Esophagus muscularis mucosa (tissue), 4 donors: ENCODE data around the gene KLHDC4. TPM values are rescaled to one million over a fixed set of nuclear protein-coding genes. Genes with fewer than 3 reads are reported as not detected.
A peak's percentile ranks its signal among the peaks of the same experiment; 100 is the strongest.

ENCODE experiments used
- DNase-seq: peaks from one replicate; pipeline ENCODE4 v3.0.0-alpha.2; 2017; ENCODE audit errors: extremely low spot score
- H3K27ac ChIP-seq, 4 donors: fragments of 200-600 bp; sonication (generic); replicated peaks in 1 of 4; 1 replicate in 3 of 4; 2 replicates in 1 of 4; pipeline ENCODE4 v1.5.1; 2016 to 2019; ENCODE audit warnings: mild to moderate bottlenecking in 1 of 4
- H3K27me3 ChIP-seq, 4 donors: fragments of 200-600 bp; sonication (generic); one replicate each; pipeline versions ENCODE4 v1.5.1 to v1.6.0; 2016 to 2019
- H3K36me3 ChIP-seq, 4 donors: fragments of 200-600 bp; sonication (generic); one replicate each; pipeline ENCODE4 v1.5.1; 2016 to 2019
- H3K4me1 ChIP-seq, 4 donors: fragments of 200-600 bp; sonication (generic); one replicate each; pipeline ENCODE4 v1.5.1; 2016 to 2019
- H3K4me3 ChIP-seq, 4 donors: fragments of 200-600 bp; sonication (generic); 1 replicate in 2 of 4; 2 replicates in 2 of 4; pipeline ENCODE4 v1.5.1; 2016 to 2019; ENCODE audit warnings: mild to moderate bottlenecking in 4 of 4, moderate library complexity in 1 of 4
- H3K9me3 ChIP-seq, 4 donors: fragments of 200-600 bp; sonication (generic); 1 replicate in 3 of 4; 2 replicates in 1 of 4; pipeline ENCODE4 v1.5.1; 2016 to 2019
- CTCF ChIP-seq, 3 experiments: fragments of 200-600 bp in 2 of 3; fragments of 450-650 bp in 1 of 3; sonication (generic) in 2 of 3; IDR thresholded peaks; one replicate each; pipeline ENCODE4 v1.5.1; 2017 to 2019; ENCODE audit warnings: antibody characterized with exemption in 3 of 3, mild to moderate bottlenecking in 2 of 3, moderate library complexity in 1 of 3
- EP300 ChIP-seq: sonication (generic); formaldehyde crosslinking; IDR thresholded peaks from one replicate; pipeline ENCODE4 v1.6.1; 2017; ENCODE audit warnings: antibody characterized with exemption
- POLR2A ChIP-seq: fragments of 450-650 bp; IDR thresholded peaks from one replicate; pipeline ENCODE4 v1.6.1; 2017; ENCODE audit warnings: antibody characterized with exemption, moderate library complexity, mild to moderate bottlenecking, low read depth
- POLR2AphosphoS5 ChIP-seq, 2 donors: sonication (generic); formaldehyde crosslinking; IDR thresholded peaks; one replicate each; pipeline ENCODE4 v1.6.1; 2017; ENCODE audit warnings: antibody characterized with exemption in 2 of 2
- WGBS: methylation state at CpG from one replicate; pipeline ENCODE4 v1.1.5; 2018; 5-methylcytosine and 5-hydroxymethylcytosine counted together
- intact Hi-C: fragments of 100-400 bp; cut with DNase I; formaldehyde crosslinking; loops from one replicate; pipeline ENCODE4 v1.15.1; 2023
- total RNA-seq, 4 donors: library from RNA; depleted of rRNA; stranded (reverse); fragments of >200 nt; gene quantifications; one replicate each; pipeline versions ENCODE4 v1.1.0 to v1.2.1, GENCODE V29; 2016

KLHDC4 gene
- total RNA-seq, 4 donors from 2014 or later = 22.2 to 41.5 (median 31.4) TPM

GRCh38 chr16:87703071-87703470 lies 62.7 kb downstream of the KLHDC4 start:
- DNase-seq = no peak
- intact Hi-C loops = no loop called here
- Histone ChIP-seq H3K36me3 (peaks cover 8 to 81% (median 54%) of the 10 kb centered on the region in 4 donors), H3K4me1 (peaks cover 0 to 12% (median 8%) of the 10 kb centered on the region in 4 donors), H3K27ac (no peak overlapping the region), H3K27me3 (no peaks in the 10 kb centered on the region), H3K4me3 (no peak overlapping the region), H3K9me3 (no peaks in the 10 kb centered on the region)
- no peak for TF ChIP-seq EP300
- no peak for TF ChIP-seq CTCF (IDR thresholded peaks at IDR 0.05)
- no peak for TF ChIP-seq POLR2AphosphoS5 (IDR thresholded peaks at IDR 0.05)
- no peak for TF ChIP-seq POLR2A
- WGBS = 90% methylated on average over 19 of the region's 26 CpGs

- H3K27me3 ChIP-seq = no peaks in the 10 kb centered on the region
Observed at GRCh38 chr16:87702325-87702811, 63.4 kb downstream of the KLHDC4 start.

GRCh38 chr16:87701505-87701921 lies 64.3 kb downstream of the KLHDC4 start:
- peaks cover 0 to 70% (median 39%) of the 10 kb centered on the region in 4 donors for H3K36me3 ChIP-seq
- TF ChIP-seq EP300 (no peak), CTCF (IDR thresholded peaks at IDR 0.05) (no peak), POLR2A (no peak), POLR2AphosphoS5 (IDR thresholded peaks at IDR 0.05) (no peak)
- H3K27ac ChIP-seq = no peak overlapping the region
- no peaks in the 10 kb centered on the region for H3K9me3 ChIP-seq
- H3K4me3 ChIP-seq = no peak overlapping the region
- no peak for DNase-seq
- peaks cover 0 to 11% (median 6%) of the 10 kb centered on the region in 4 donors for H3K4me1 ChIP-seq
- intact Hi-C loops = no loop called here
- H3K27me3 ChIP-seq = no peaks in the 10 kb centered on the region
- WGBS = 92% methylated on average over 14 of the region's 23 CpGs

More at GRCh38 chr16:87702325-87702811, 63.4 kb downstream of the KLHDC4 start:
- Histone ChIP-seq H3K4me1 (peaks cover 0 to 12% (median 8%) of the 10 kb centered on the region in 4 donors), H3K9me3 (no peaks in the 10 kb centered on the region), H3K27ac (no peak overlapping the region), H3K4me3 (no peak overlapping the region), H3K36me3 (peaks cover under 1 to 74% (median 47%) of the 10 kb centered on the region in 4 donors)
- TF ChIP-seq POLR2A = no peak
- TF ChIP-seq CTCF (IDR thresholded peaks at IDR 0.05) = peak in 2 of 3 experiments; percentile 24 to 40
- DNase-seq = no peak
- intact Hi-C loops = no loop called here
- WGBS = 49% methylated on average over 11 of the region's 19 CpGs

- Histone ChIP-seq H3K27ac (no peak overlapping the region), H3K36me3 (peaks cover 0 to 70% (median 40%) of the 10 kb centered on the region in 4 donors), H3K27me3 (no peaks in the 10 kb centered on the region), H3K4me1 (peaks cover 0 to 7% (median 4%) of the 10 kb centered on the region in 4 donors), H3K4me3 (no peak overlapping the region), H3K9me3 (no peaks in the 10 kb centered on the region)
- intact Hi-C loops = no loop called here
- TF ChIP-seq CTCF (IDR thresholded peaks at IDR 0.05) (no peak), POLR2A (no peak), POLR2AphosphoS5 (IDR thresholded peaks at IDR 0.05) (no peak), EP300 (no peak)
- WGBS = 90% methylated on average over 11 of the region's 11 CpGs
- DNase-seq = no peak
Observed at GRCh38 chr16:87701078-87701460, 64.7 kb downstream of the KLHDC4 start.
